Neural cell (in vitro differentiated cells): Measurements from ENCODE around the gene GGCT. TPM values are rescaled to one million over a fixed set of nuclear protein-coding genes. Genes with fewer than 3 reads are reported as not detected.

Experiments
- H2AFZ ChIP-seq: fragments of 200-600, 300-800 bp; sonication (generic), shearing (Covaris generic); 2 replicates; pipeline ENCODE4 v1.6.0; 2014; ENCODE audit warnings: low read depth, mild to moderate bottlenecking, antibody characterized with exemption, low read length, moderate library complexity
- H3F3A ChIP-seq: fragments of 200-600 bp; shearing (Covaris generic); 2 replicates; pipeline ENCODE4 v1.6.1; 2016; ENCODE audit warnings: mild to moderate bottlenecking, moderate library complexity, mixed read lengths, antibody characterized with exemption, low read length; ENCODE audit not compliant: insufficient read depth, poor library complexity, severe bottlenecking
- H3K27ac ChIP-seq: fragments of 200-600, 300-800 bp; sonication (generic), shearing (Covaris generic); 2 replicates; pipeline ENCODE4 v1.5.1; 2014; ENCODE audit warnings: mild to moderate bottlenecking, low read length, moderate library complexity
- H3K27me3 ChIP-seq: fragments of 300-800, 200-600 bp; sonication (generic), shearing (Covaris generic); 2 replicates; pipeline ENCODE4 v1.6.0; 2014; ENCODE audit warnings: mild to moderate bottlenecking, low read depth, low read length, moderate library complexity; ENCODE audit not compliant: insufficient read depth
- H3K36me3 ChIP-seq: fragments of 300-800, 200-600 bp; sonication (generic), shearing (Covaris generic); 2 replicates; pipeline ENCODE4 v1.5.1; 2014; ENCODE audit warnings: mild to moderate bottlenecking, antibody characterized with exemption, low read length, moderate library complexity; ENCODE audit not compliant: insufficient read depth
- H3K4me2 ChIP-seq: fragments of 300-800, 200-600 bp; sonication (generic), shearing (Covaris generic); 2 replicates; pipeline ENCODE4 v1.6.0; 2014; ENCODE audit warnings: mild to moderate bottlenecking, low read length
- H3K4me3 ChIP-seq: fragments of 300-800, 200-600 bp; sonication (generic), shearing (Covaris generic); 2 replicates; pipeline ENCODE4 v1.5.1; 2014; ENCODE audit warnings: mild to moderate bottlenecking, low read length, moderate library complexity
- H3K79me2 ChIP-seq: fragments of 200-600 bp; shearing (Covaris generic); replicated peaks from 2 replicates; pipeline ENCODE4 v1.6.0; 2014; ENCODE audit warnings: mild to moderate bottlenecking, low read length, moderate library complexity; ENCODE audit not compliant: insufficient read depth
- H3K9ac ChIP-seq: fragments of 300-800, 200-600 bp; sonication (generic), shearing (Covaris generic); 2 replicates; pipeline ENCODE4 v1.6.1; 2016; ENCODE audit warnings: mild to moderate bottlenecking, low read length, mixed read lengths
- H3K9me2 ChIP-seq: fragments of 200-600 bp; shearing (Covaris generic); 2 replicates; pipeline ENCODE4 v1.6.1; 2016; ENCODE audit warnings: mild to moderate bottlenecking, low read length, mixed read lengths; ENCODE audit not compliant: insufficient read depth
- H3K9me3 ChIP-seq: fragments of 200-600, 300-800 bp; sonication (generic), shearing (Covaris generic); 2 replicates; pipeline ENCODE4 v1.6.1; 2016; ENCODE audit warnings: mild to moderate bottlenecking, mixed run types, low read length, moderate library complexity, mixed read lengths
- H4K20me1 ChIP-seq: fragments of 200-600 bp; shearing (Covaris generic); 2 replicates; pipeline ENCODE4 v1.6.1; 2016; ENCODE audit warnings: mild to moderate bottlenecking, mixed run types; ENCODE audit not compliant: insufficient read depth
- CTCF ChIP-seq: fragments of 450-650 bp; IDR thresholded peaks from 2 replicates; pipeline ENCODE4 v1.5.1; 2014; ENCODE audit warnings: antibody characterized with exemption, mild to moderate bottlenecking, moderate library complexity; ENCODE audit not compliant: poor library complexity, severe bottlenecking
- EP300 ChIP-seq: fragments of 450-650 bp; conservative IDR thresholded peaks from 2 replicates; pipeline ENCODE4 v1.6.1; 2014; ENCODE audit warnings: antibody characterized with exemption, mild to moderate bottlenecking, moderate library complexity; ENCODE audit not compliant: poor library complexity, severe bottlenecking
- EZH2 ChIP-seq: fragments of 200-600, 300-800 bp; shearing (Covaris generic), sonication (generic); IDR thresholded peaks from 2 replicates; pipeline ENCODE4 v1.6.1; 2014; ENCODE audit warnings: antibody characterized with exemption, low read length, borderline replicate concordance, mild to moderate bottlenecking; ENCODE audit not compliant: insufficient read depth, poor library complexity, severe bottlenecking
- MXI1 ChIP-seq: fragments of 450-650 bp; conservative IDR thresholded peaks from 2 replicates; pipeline ENCODE4 v1.6.1; 2014; ENCODE audit warnings: antibody characterized with exemption, mild to moderate bottlenecking; ENCODE audit not compliant: poor library complexity, severe bottlenecking
- POLR2AphosphoS5 ChIP-seq: IDR thresholded peaks from 2 replicates; pipeline ENCODE4 v1.6.1; 2012
- RAD21 ChIP-seq: fragments of 450-650 bp; conservative IDR thresholded peaks from 2 replicates; pipeline ENCODE4 v1.6.1; 2014; ENCODE audit warnings: antibody characterized with exemption, mild to moderate bottlenecking, moderate library complexity
- REST ChIP-seq: IDR thresholded peaks from 2 replicates; pipeline ENCODE4 v1.6.1; 2012; ENCODE audit warnings: borderline replicate concordance
- SMC3 ChIP-seq: fragments of 450-650 bp; conservative IDR thresholded peaks from 2 replicates; pipeline ENCODE4 v1.6.1; 2014; ENCODE audit warnings: antibody characterized with exemption, mild to moderate bottlenecking, moderate library complexity; ENCODE audit not compliant: poor library complexity
- TAF1 ChIP-seq: IDR thresholded peaks from 2 replicates; pipeline ENCODE4 v1.6.1; 2012; ENCODE audit warnings: low read depth
- polyA plus RNA-seq: library from polyadenylated mRNA; depleted of rRNA; stranded (reverse); fragments of >200 nt; gene quantifications from 2 replicates; pipeline ENCODE4 v1.2.3, GENCODE V29; 2014

The GGCT gene
- polyA plus RNA-seq, 1 donor from 2014 or later, result 39.8 TPM

- Histone ChIP-seq H3K36me3 (no peaks in the 10 kb centered on the region), H3K27ac (no peak overlapping the region), H3K4me3 (no peak overlapping the region), H3K9me2 (no peaks in the 10 kb centered on the region), H3K4me2 (no peak overlapping the region), H4K20me1 (no peaks in the 10 kb centered on the region), H2AFZ (no peak overlapping the region), H3K9ac (no peak overlapping the region), H3K79me2 (no peaks in the 10 kb centered on the region), H3K27me3 (no peaks in the 10 kb centered on the region), H3K9me3 (no peaks in the 10 kb centered on the region), H3F3A (no peaks in the 10 kb centered on the region)
- TF ChIP-seq SMC3, result no peak
- no peak for TF ChIP-seq POLR2AphosphoS5
- no peak for TF ChIP-seq RAD21
- no peak for TF ChIP-seq EZH2
- no peak for TF ChIP-seq EP300
- TF ChIP-seq TAF1, result no peak
- no peak for TF ChIP-seq MXI1
- TF ChIP-seq CTCF, result no peak
- no peak for TF ChIP-seq REST
These were observed 21.5 kb upstream of the GGCT start for GRCh38 chr7:30526163-30526562.

GRCh38 chr7:30525429-30525828, 20.8 kb upstream of the GGCT start:
- no peaks in the 10 kb centered on the region for H3F3A ChIP-seq
- H4K20me1 ChIP-seq, result no peaks in the 10 kb centered on the region
- TF ChIP-seq MXI1 (no peak), EP300 (no peak), TAF1 (no peak), POLR2AphosphoS5 (no peak), CTCF (no peak), SMC3 (no peak), RAD21 (no peak), REST (no peak), EZH2 (no peak)
- no peaks in the 10 kb centered on the region for H3K9me3 ChIP-seq
- H3K4me2 ChIP-seq, result no peak overlapping the region
- no peaks in the 10 kb centered on the region for H3K9me2 ChIP-seq
- H3K4me3 ChIP-seq, result no peak overlapping the region
- no peaks in the 10 kb centered on the region for H3K79me2 ChIP-seq
- H3K27me3 ChIP-seq, result no peaks in the 10 kb centered on the region
- no peak overlapping the region for H3K27ac ChIP-seq
- no peak overlapping the region for H3K9ac ChIP-seq
- H2AFZ ChIP-seq, result no peak overlapping the region
- H3K36me3 ChIP-seq, result no peaks in the 10 kb centered on the region
